GM04504 (cell line): ENCODE measurements around the gene AGBL4.

Source experiments
- DNase-seq: peaks from one replicate; pipeline ENCODE4 v3.0.0-alpha.2; 2012; ENCODE audit warnings: low read depth

AGBL4 gene

GRCh38 chr1:48823168-48823567 is 1200.6 kb downstream of the AGBL4 start:
- no peak for DNase-seq

- DNase-seq, result no peak
Observed at GRCh38 chr1:48820491-48820890, 1203.3 kb downstream of the AGBL4 start.

- DNase-seq, result no peak
Observed at GRCh38 chr1:48817505-48818114, 1206.1 kb downstream of the AGBL4 start.

- DNase-seq, result no peak
Observed at GRCh38 chr1:48810740-48811139, 1213.0 kb downstream of the AGBL4 start.

GRCh38 chr1:48808496-48808895 is 1215.3 kb downstream of the AGBL4 start:
- no peak for DNase-seq

GRCh38 chr1:48807554-48808260 is 1216.0 kb downstream of the AGBL4 start:
- DNase-seq, result no peak

GRCh38 chr1:48803474-48803873 is 1220.3 kb downstream of the AGBL4 start:
- DNase-seq, result no peak

GRCh38 chr1:48794816-48795215 is 1228.9 kb downstream of the AGBL4 start:
- DNase-seq, result no peak

- DNase-seq, result no peak
Observed at GRCh38 chr1:48793863-48794262, 1229.9 kb downstream of the AGBL4 start.

GRCh38 chr1:48792961-48793360 is 1230.8 kb downstream of the AGBL4 start:
- no peak for DNase-seq

GRCh38 chr1:48790397-48790796 is 1233.4 kb downstream of the AGBL4 start:
- DNase-seq, result no peak

- no peak for DNase-seq
Observed at GRCh38 chr1:48789903-48790302, 1233.9 kb downstream of the AGBL4 start.

GRCh38 chr1:48785869-48786268 is 1237.9 kb downstream of the AGBL4 start:
- DNase-seq, result no peak

GRCh38 chr1:48784301-48784700 is 1239.5 kb downstream of the AGBL4 start:
- no peak for DNase-seq

GRCh38 chr1:48777219-48777895 is 1246.4 kb downstream of the AGBL4 start:
- DNase-seq, result no peak

- DNase-seq, result no peak
Observed at GRCh38 chr1:48776393-48777218, 1247.1 kb downstream of the AGBL4 start, which contains the start of gene BEND5. BEND5 (minus strand) TSS chr1:48776891; CDS start chr1:48776831, 60 bp downstream.

- no peak for DNase-seq
Observed at GRCh38 chr1:48775831-48776392, 1247.8 kb downstream of the AGBL4 start.

- DNase-seq, result no peak
Observed at GRCh38 chr1:48773133-48773532, 1250.6 kb downstream of the AGBL4 start.

GRCh38 chr1:48772211-48772610 is 1251.5 kb downstream of the AGBL4 start:
- DNase-seq, result no peak

- no peak for DNase-seq
Observed at GRCh38 chr1:48771561-48771960, 1252.2 kb downstream of the AGBL4 start.

GRCh38 chr1:48767975-48768510 is 1255.7 kb downstream of the AGBL4 start:
- no peak for DNase-seq

- no peak for DNase-seq
Observed at GRCh38 chr1:48765335-48765734, 1258.4 kb downstream of the AGBL4 start.
